ENCODE results near the gene RAB34. TPM values are rescaled to one million over a fixed set of nuclear protein-coding genes. Genes with fewer than 3 reads are reported as not detected.
A peak's percentile ranks its signal among the peaks of the same experiment; 100 is the strongest.

The RAB34 gene
- total and polyA plus RNA-seq, 9 of the 15 experiments (the other 6 are each of a cell fraction or from before 2014, with no cell fraction given), result 0.07 to 3.8 (median 0.46) TPM; not detected in 1

GRCh38 chr17:28763804-28764266, 46.2 kb upstream of the RAB34 start (continued):
- TF ChIP-seq ELK1 (CRISPR knock-in tag; IDR thresholded peaks at IDR 0.05), result no peak
- no peak for TF ChIP-seq MBD1 (CRISPR knock-in tag; IDR thresholded peaks at IDR 0.05)
- no peak for TF ChIP-seq FOXP1 (CRISPR knock-in tag; IDR thresholded peaks at IDR 0.05)
- no peak for TF ChIP-seq FOXP4 (CRISPR knock-in tag; IDR thresholded peaks at IDR 0.05; ENCODE audit: borderline replicate concordance)
- peak; percentile 24; the same call in 1 of the 2 replicates for TF ChIP-seq MTA3 (IDR thresholded peaks at IDR 0.05; ENCODE audit: borderline replicate concordance)
- no peak for TF ChIP-seq ZNF551 (CRISPR knock-in tag; IDR thresholded peaks at IDR 0.05)
- no peak for TF ChIP-seq CLOCK (CRISPR knock-in tag; IDR thresholded peaks at IDR 0.05; ENCODE audit: borderline replicate concordance)
- TF ChIP-seq ZBTB43 (CRISPR knock-in tag; IDR thresholded peaks at IDR 0.05), result no peak
- TF ChIP-seq CTCF (IDR thresholded peaks at IDR 0.05 in 2 of 3, conservative IDR thresholded peaks at IDR 0.05 in 1 of 3; ENCODE audit: insufficient read depth in 2 of 3, low read depth in 1 of 3, low read length in 3 of 3), result peak; percentile 83 to 95 (median 91)
- no peak for TF ChIP-seq TAF7 (tag; IDR thresholded peaks at IDR 0.05)
- no peak for TF ChIP-seq CCAR2 (IDR thresholded peaks at IDR 0.05; ENCODE audit: low read depth, low read length)
- TF ChIP-seq BRD9 (IDR thresholded peaks at IDR 0.05; ENCODE audit: low read depth, partially characterized antibody), result no peak
- no peak for TF ChIP-seq IFI16 (CRISPR knock-in tag; IDR thresholded peaks at IDR 0.05)
- no peak for TF ChIP-seq ZNF253 (CRISPR knock-in tag; conservative IDR thresholded peaks at IDR 0.05)
- no peak for TF ChIP-seq SNRNP70 (optimal IDR thresholded peaks at IDR 0.05; ENCODE audit: low read depth, low read length)
- TF ChIP-seq MTA1 (IDR thresholded peaks at IDR 0.05; ENCODE audit: borderline replicate concordance), result no peak
- TF ChIP-seq CBX8 (IDR thresholded peaks at IDR 0.05; ENCODE audit: borderline replicate concordance, extremely low read depth, low read depth, low read length, poor library complexity, severe bottlenecking), result no peak
